Thyroid gland (tissue), 4 donors: ENCODE data around the gene GMFB.

Source experiments
- CTCF ChIP-seq, 6 experiments: fragments of 200-600 bp in 3 of 6; fragments of 450-650 bp in 3 of 6; sonication (generic) in 3 of 6; IDR thresholded peaks; one replicate each; pipeline ENCODE4 v1.5.1; 2016 to 2019; ENCODE audit warnings: antibody characterized with exemption in 6 of 6, mild to moderate bottlenecking in 2 of 6, inconsistent platforms in 1 of 6, moderate library complexity in 1 of 6
- POLR2A ChIP-seq, 2 donors: fragments of 450-650 bp; IDR thresholded peaks; one replicate each; pipeline ENCODE4 v1.6.1; 2017; ENCODE audit warnings: antibody characterized with exemption in 2 of 2, mild to moderate bottlenecking in 2 of 2, moderate library complexity in 1 of 2

DNA sequence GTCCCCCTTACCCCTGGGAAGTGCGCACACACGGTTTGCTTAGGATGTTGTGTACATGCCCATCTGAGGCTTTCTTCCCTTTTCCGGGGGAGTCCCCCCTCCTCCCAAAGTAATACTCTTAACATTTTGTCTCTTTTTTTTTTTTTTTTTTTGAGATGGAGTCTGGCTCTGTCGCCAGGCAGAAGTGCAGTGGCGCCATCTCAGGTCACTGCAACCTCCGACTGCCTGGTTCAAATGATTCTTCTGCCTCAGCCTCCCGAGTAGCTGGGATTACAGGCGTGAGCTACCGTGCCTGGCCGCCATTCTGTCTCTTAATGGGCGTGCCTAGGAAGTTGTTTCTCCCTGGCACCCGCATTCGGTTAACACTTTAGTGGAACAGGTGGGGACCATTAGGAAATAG is 4.5 kb upstream of the GMFB start:
- no peak for TF ChIP-seq CTCF (IDR thresholded peaks at IDR 0.05)
- TF ChIP-seq POLR2A (IDR thresholded peaks at IDR 0.05): no peak
